ENCODE data around the gene FRMD4B.
"Not testable (repeated sequence)": the region's sequence is repeated elsewhere in the genome, so short reads cannot be mapped to it uniquely, and the experiment has no call there.

The FRMD4B gene

GRCh38 chr3:69271098-69271497, 114.8 kb downstream of the FRMD4B start:
- Histone ChIP-seq H3K79me2 (ENCODE audit: insufficient read depth, low read length) (no peaks in the 10 kb centered on the region), H3K4me2 (ENCODE audit: insufficient read depth, low read length) (no peak overlapping the region), H2AFZ (ENCODE audit: low read depth, low read length) (no peak overlapping the region), H3K4me1 (ENCODE audit: insufficient read depth, low read length) (no peaks in the 10 kb centered on the region), H3K9me3 (ENCODE audit: insufficient read depth, low read length, severe bottlenecking) (no peaks in the 10 kb centered on the region), H3K9ac (ENCODE audit: low read depth, low read length) (no peak overlapping the region), H3K4me3 (ENCODE audit: low read depth in 1 of 2, low read length in 2 of 2) (no peak overlapping the region), H3K27me3 (ENCODE audit: insufficient read depth, low read length, poor library complexity) (no peaks in the 10 kb centered on the region), H3K36me3 (ENCODE audit: insufficient read depth, low read length) (peaks cover 6% of the 10 kb centered on the region; the same call in 1 of the 2 replicates), H4K20me1 (ENCODE audit: insufficient read depth, low read length) (no peaks in the 10 kb centered on the region), H3K27ac (ENCODE audit: low read length) (no peak overlapping the region)
- DNase-seq (no peak), ATAC-seq (ENCODE audit: insufficient read depth, low read depth) (no peak)
- TF ChIP-seq CTCF (IDR thresholded peaks at IDR 0.05; ENCODE audit: borderline replicate concordance, extremely low read depth, low read length, poor library complexity, severe bottlenecking): no peak
- TF ChIP-seq EZH2 (IDR thresholded peaks at IDR 0.05; ENCODE audit: borderline replicate concordance, low read depth, low read length, severe bottlenecking): no peak

- Histone ChIP-seq H3K27me3 (ENCODE audit: insufficient read depth, low read length, poor library complexity) (no peaks in the 10 kb centered on the region), H3K9ac (ENCODE audit: low read depth, low read length) (no peak overlapping the region), H4K20me1 (ENCODE audit: insufficient read depth, low read length) (no peaks in the 10 kb centered on the region), H3K36me3 (ENCODE audit: insufficient read depth, low read length) (peaks cover 6% of the 10 kb centered on the region; the same call in 1 of the 2 replicates), H3K9me3 (ENCODE audit: insufficient read depth, low read length, severe bottlenecking) (no peaks in the 10 kb centered on the region), H3K79me2 (ENCODE audit: insufficient read depth, low read length) (no peaks in the 10 kb centered on the region), H3K4me2 (ENCODE audit: insufficient read depth, low read length) (no peak overlapping the region), H3K4me1 (ENCODE audit: insufficient read depth, low read length) (no peaks in the 10 kb centered on the region), H2AFZ (ENCODE audit: low read depth, low read length) (no peak overlapping the region), H3K27ac (ENCODE audit: low read length) (no peak overlapping the region), H3K4me3 (ENCODE audit: low read depth in 1 of 2, low read length in 2 of 2) (no peak overlapping the region)
- no peak for DNase-seq
- no peak for TF ChIP-seq CTCF (IDR thresholded peaks at IDR 0.05; ENCODE audit: borderline replicate concordance, extremely low read depth, low read length, poor library complexity, severe bottlenecking)
- TF ChIP-seq EZH2 (IDR thresholded peaks at IDR 0.05; ENCODE audit: borderline replicate concordance, low read depth, low read length, severe bottlenecking): no peak
- ATAC-seq (ENCODE audit: insufficient read depth, low read depth): no peak
Observed at GRCh38 chr3:69266585-69266984, 119.3 kb downstream of the FRMD4B start.

- not testable (repeated sequence) for ATAC-seq (ENCODE audit: insufficient read depth, low read depth); H3K9ac ChIP-seq (ENCODE audit: low read depth, low read length); H3K79me2 ChIP-seq (ENCODE audit: insufficient read depth, low read length); H3K27ac ChIP-seq (ENCODE audit: low read length); H3K4me3 ChIP-seq (ENCODE audit: low read depth in 1 of 2, low read length in 2 of 2); H4K20me1 ChIP-seq (ENCODE audit: insufficient read depth, low read length); H3K36me3 ChIP-seq (ENCODE audit: insufficient read depth, low read length); DNase-seq; H3K4me1 ChIP-seq (ENCODE audit: insufficient read depth, low read length); H2AFZ ChIP-seq (ENCODE audit: low read depth, low read length); H3K27me3 ChIP-seq (ENCODE audit: insufficient read depth, low read length, poor library complexity); H3K9me3 ChIP-seq (ENCODE audit: insufficient read depth, low read length, severe bottlenecking); H3K4me2 ChIP-seq (ENCODE audit: insufficient read depth, low read length)
Observed at GRCh38 chr3:69266071-69266470, 119.8 kb downstream of the FRMD4B start.

- not testable (repeated sequence) for H4K20me1 ChIP-seq (ENCODE audit: insufficient read depth, low read length); H3K27ac ChIP-seq (ENCODE audit: low read length); DNase-seq; H3K4me1 ChIP-seq (ENCODE audit: insufficient read depth, low read length); ATAC-seq (ENCODE audit: insufficient read depth, low read depth); H3K9me3 ChIP-seq (ENCODE audit: insufficient read depth, low read length, severe bottlenecking); H3K27me3 ChIP-seq (ENCODE audit: insufficient read depth, low read length, poor library complexity); H3K9ac ChIP-seq (ENCODE audit: low read depth, low read length); H2AFZ ChIP-seq (ENCODE audit: low read depth, low read length); H3K4me2 ChIP-seq (ENCODE audit: insufficient read depth, low read length); H3K4me3 ChIP-seq (ENCODE audit: low read depth in 1 of 2, low read length in 2 of 2); H3K79me2 ChIP-seq (ENCODE audit: insufficient read depth, low read length)
- peaks cover 12% of the 10 kb centered on the region; the same call in 1 of the 2 replicates for H3K36me3 ChIP-seq (ENCODE audit: insufficient read depth, low read length)
Observed at GRCh38 chr3:69260843-69261405, 125.0 kb downstream of the FRMD4B start.

Measured in DND-41 (cell line).